DOHH2 (cell line): ENCODE data around the gene LRGUK.

ENCODE experiments used
- H3F3A ChIP-seq: fragments of 200-600 bp; sonication (generic), shearing (Covaris generic); 2 replicates; pipeline ENCODE4 v1.6.0; 2016; ENCODE audit warnings: antibody characterized with exemption, mild to moderate bottlenecking; ENCODE audit not compliant: control insufficient read depth, insufficient read depth
- H3K27ac ChIP-seq: fragments of 200-600 bp; sonication (generic); 2 replicates; pipeline ENCODE4 v1.5.1; 2014; ENCODE audit warnings: low read depth, mild to moderate bottlenecking, low read length, moderate library complexity
- H3K27me3 ChIP-seq: fragments of 200-600 bp; sonication (generic); 2 replicates; pipeline ENCODE4 v1.6.1; 2014; ENCODE audit warnings: mild to moderate bottlenecking, low read length, mixed read lengths; ENCODE audit not compliant: control insufficient read depth
- H3K36me3 ChIP-seq: fragments of 200-600 bp; sonication (generic); 2 replicates; pipeline ENCODE4 v1.6.1; 2014; ENCODE audit warnings: mild to moderate bottlenecking, low read length, moderate library complexity, mixed read lengths; ENCODE audit not compliant: control insufficient read depth
- H3K4me1 ChIP-seq: fragments of 200-600 bp; sonication (generic); 2 replicates; pipeline ENCODE4 v1.6.1; 2014; ENCODE audit warnings: mild to moderate bottlenecking, low read length, mixed read lengths; ENCODE audit not compliant: control insufficient read depth
- H3K4me2 ChIP-seq: fragments of 200-600 bp; sonication (generic); 2 replicates; pipeline ENCODE4 v1.6.0; 2014; ENCODE audit warnings: mild to moderate bottlenecking, low read length, moderate library complexity
- H3K4me3 ChIP-seq: fragments of 200-600 bp; sonication (generic); 2 replicates; pipeline ENCODE4 v1.5.1; 2014; ENCODE audit warnings: mild to moderate bottlenecking, low read length, mixed read lengths
- H3K79me2 ChIP-seq: fragments of 200-600 bp; sonication (generic); 2 replicates; pipeline ENCODE4 v1.6.1; 2014; ENCODE audit warnings: mild to moderate bottlenecking, low read length, mixed read lengths; ENCODE audit not compliant: control insufficient read depth
- H3K9me2 ChIP-seq: fragments of 200-600 bp; sonication (generic); replicated peaks from 2 replicates; pipeline ENCODE4 v1.6.1; 2014; ENCODE audit warnings: mild to moderate bottlenecking, low read length, mixed read lengths; ENCODE audit not compliant: control insufficient read depth
- H3K9me3 ChIP-seq: fragments of 200-600 bp; sonication (generic); 2 replicates; pipeline ENCODE4 v1.6.1; 2014; ENCODE audit warnings: antibody characterized with exemption, low read length, mixed read lengths; ENCODE audit not compliant: control insufficient read depth, insufficient read depth
- H4K20me1 ChIP-seq: fragments of 200-600 bp; sonication (generic); 2 replicates; pipeline ENCODE4 v1.6.0; 2014; ENCODE audit warnings: low read depth, mild to moderate bottlenecking, antibody characterized with exemption, low read length, moderate library complexity; ENCODE audit not compliant: control insufficient read depth, insufficient read depth
- EZH2phosphoT487 ChIP-seq: fragments of 200-600 bp; sonication (generic); IDR thresholded peaks from 2 replicates; pipeline ENCODE4 v1.6.1; 2017; ENCODE audit warnings: borderline replicate concordance, mild to moderate bottlenecking, antibody characterized with exemption, low read length, moderate library complexity, mixed read lengths
- TF ChIP-seq, protein P1 (sequence below): fragments of 200-600 bp; sonication (generic); IDR thresholded peaks from one replicate; pipeline ENCODE4 v1.5.1; 2014; ENCODE audit warnings: antibody characterized with exemption, mild to moderate bottlenecking, low read depth, low read length; ENCODE audit not compliant: poor library complexity, severe bottlenecking

LRGUK gene

DNA sequence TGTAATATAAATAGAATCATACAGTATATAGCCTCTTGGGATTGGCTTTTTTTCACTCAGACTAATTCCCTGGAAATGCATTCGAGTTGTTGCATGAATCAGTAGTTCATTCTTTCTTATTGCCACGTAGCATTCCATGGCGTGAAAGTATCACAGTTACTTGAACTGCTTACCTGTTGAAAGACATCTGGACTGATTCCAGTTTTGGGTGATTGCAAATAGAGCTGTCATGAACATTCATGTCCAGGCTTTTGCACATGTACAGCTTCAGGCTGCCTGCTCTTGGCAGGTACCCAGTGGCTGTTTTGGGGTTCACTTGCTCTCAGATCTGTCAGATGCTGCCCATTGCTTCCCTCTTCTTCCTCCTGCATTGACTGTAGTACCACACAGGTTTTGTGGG is 54.9 kb downstream of the LRGUK start:
- Histone ChIP-seq H4K20me1 (no peaks in the 10 kb centered on the region), H3K4me3 (no peak overlapping the region), H3K4me2 (no peak overlapping the region), H3K79me2 (no peaks in the 10 kb centered on the region), H3K9me3 (no peaks in the 10 kb centered on the region), H3K27me3 (peaks cover 4% of the 10 kb centered on the region; the same call in 1 of the 2 replicates), H3K9me2 (no peaks in the 10 kb centered on the region), H3K36me3 (no peaks in the 10 kb centered on the region), H3K27ac (no peak overlapping the region), H3F3A (no peaks in the 10 kb centered on the region), H3K4me1 (no peaks in the 10 kb centered on the region)
- no peak for TF ChIP-seq EZH2phosphoT487
- TF ChIP-seq, protein P1, sequence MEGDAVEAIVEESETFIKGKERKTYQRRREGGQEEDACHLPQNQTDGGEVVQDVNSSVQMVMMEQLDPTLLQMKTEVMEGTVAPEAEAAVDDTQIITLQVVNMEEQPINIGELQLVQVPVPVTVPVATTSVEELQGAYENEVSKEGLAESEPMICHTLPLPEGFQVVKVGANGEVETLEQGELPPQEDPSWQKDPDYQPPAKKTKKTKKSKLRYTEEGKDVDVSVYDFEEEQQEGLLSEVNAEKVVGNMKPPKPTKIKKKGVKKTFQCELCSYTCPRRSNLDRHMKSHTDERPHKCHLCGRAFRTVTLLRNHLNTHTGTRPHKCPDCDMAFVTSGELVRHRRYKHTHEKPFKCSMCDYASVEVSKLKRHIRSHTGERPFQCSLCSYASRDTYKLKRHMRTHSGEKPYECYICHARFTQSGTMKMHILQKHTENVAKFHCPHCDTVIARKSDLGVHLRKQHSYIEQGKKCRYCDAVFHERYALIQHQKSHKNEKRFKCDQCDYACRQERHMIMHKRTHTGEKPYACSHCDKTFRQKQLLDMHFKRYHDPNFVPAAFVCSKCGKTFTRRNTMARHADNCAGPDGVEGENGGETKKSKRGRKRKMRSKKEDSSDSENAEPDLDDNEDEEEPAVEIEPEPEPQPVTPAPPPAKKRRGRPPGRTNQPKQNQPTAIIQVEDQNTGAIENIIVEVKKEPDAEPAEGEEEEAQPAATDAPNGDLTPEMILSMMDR: no peak

DNA sequence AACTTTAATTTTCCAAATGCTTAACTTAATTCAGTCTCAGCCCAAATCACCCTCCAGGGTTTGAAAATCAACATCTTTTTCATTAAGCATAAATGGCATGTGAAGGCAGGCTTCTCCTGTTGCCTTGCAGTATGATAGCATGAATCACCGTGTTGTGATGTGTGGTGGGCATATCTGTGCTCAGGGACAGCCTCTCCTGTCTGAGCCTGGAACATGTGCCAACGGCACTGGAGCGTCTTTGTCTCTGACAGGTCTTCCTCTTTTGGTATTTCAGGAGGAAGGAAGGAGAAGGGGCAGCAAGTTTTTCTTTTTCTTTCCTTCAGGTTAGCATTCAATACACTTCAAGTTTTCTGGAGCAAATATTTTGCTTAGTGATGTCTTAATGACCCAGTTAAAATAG is 57.6 kb downstream of the LRGUK start:
- no peaks in the 10 kb centered on the region for H3K9me2 ChIP-seq
- H3K36me3 ChIP-seq: no peaks in the 10 kb centered on the region
- H3K4me2 ChIP-seq: no peak overlapping the region
- no peaks in the 10 kb centered on the region for H4K20me1 ChIP-seq
- no peak overlapping the region for H3K27ac ChIP-seq
- H3K79me2 ChIP-seq: no peaks in the 10 kb centered on the region
- H3K27me3 ChIP-seq: peaks cover 7% of the 10 kb centered on the region; the same call in 1 of the 2 replicates
- H3K4me3 ChIP-seq: no peak overlapping the region
- TF ChIP-seq, protein P1: no peak
- TF ChIP-seq EZH2phosphoT487: no peak
- H3F3A ChIP-seq: no peaks in the 10 kb centered on the region
- no peaks in the 10 kb centered on the region for H3K4me1 ChIP-seq
- H3K9me3 ChIP-seq: no peaks in the 10 kb centered on the region

DNA sequence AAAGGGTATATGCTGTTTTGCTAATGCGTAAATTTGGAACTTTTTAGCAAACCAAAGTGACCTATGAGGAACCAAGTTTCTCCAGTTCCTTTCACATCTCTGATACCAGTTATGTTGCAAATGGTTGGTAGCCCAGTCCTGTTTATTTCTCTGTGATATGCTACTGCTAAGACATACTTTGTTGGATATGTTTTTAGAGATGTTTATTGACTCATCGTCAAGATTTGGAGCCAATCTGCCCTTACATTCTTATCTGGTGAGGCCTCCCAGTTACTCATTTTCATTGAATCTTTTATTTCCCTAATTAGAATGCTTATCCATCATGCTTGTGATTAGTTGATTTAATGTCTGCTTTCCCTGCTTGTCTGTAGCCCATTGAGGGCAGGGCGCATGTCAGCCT is 58.9 kb downstream of the LRGUK start:
- TF ChIP-seq EZH2phosphoT487: no peak
- TF ChIP-seq, protein P1: no peak
- no peak overlapping the region for H3K4me2 ChIP-seq
- H3K36me3 ChIP-seq: no peaks in the 10 kb centered on the region
- no peaks in the 10 kb centered on the region for H3K9me3 ChIP-seq
- no peak overlapping the region for H3K27ac ChIP-seq
- H4K20me1 ChIP-seq: no peaks in the 10 kb centered on the region
- peaks cover 7% of the 10 kb centered on the region; the same call in 1 of the 2 replicates for H3K27me3 ChIP-seq
- no peaks in the 10 kb centered on the region for H3K9me2 ChIP-seq
- no peak overlapping the region for H3K4me3 ChIP-seq
- H3K79me2 ChIP-seq: no peaks in the 10 kb centered on the region
- H3K4me1 ChIP-seq: no peaks in the 10 kb centered on the region
- H3F3A ChIP-seq: no peaks in the 10 kb centered on the region

DNA sequence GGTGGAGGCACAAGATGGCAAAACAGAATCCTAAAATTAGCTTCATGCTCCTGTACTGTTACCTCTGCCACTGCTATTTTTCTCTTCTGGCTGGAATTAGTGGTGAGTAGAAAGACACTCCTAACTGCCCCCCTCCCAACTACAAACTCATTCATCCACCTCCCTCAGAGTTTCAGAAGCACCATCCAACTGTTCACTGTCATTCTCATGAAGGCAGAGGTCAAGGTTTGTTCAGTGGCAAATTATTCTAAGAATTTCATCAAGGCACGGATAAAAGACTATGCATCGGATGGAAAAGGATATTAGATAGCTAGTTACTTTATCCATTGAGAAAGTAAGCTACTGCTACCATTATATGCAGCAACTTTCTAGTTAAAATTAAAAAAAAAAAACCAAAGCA is 59.7 kb downstream of the LRGUK start:
- Histone ChIP-seq H3K27me3 (peaks cover 7% of the 10 kb centered on the region; the same call in 1 of the 2 replicates), H3K4me1 (no peaks in the 10 kb centered on the region), H3K36me3 (no peaks in the 10 kb centered on the region), H3K9me2 (no peaks in the 10 kb centered on the region), H3K4me2 (no peak overlapping the region), H3K79me2 (no peaks in the 10 kb centered on the region), H3K4me3 (no peak overlapping the region), H3F3A (no peaks in the 10 kb centered on the region), H4K20me1 (no peaks in the 10 kb centered on the region), H3K27ac (no peak overlapping the region), H3K9me3 (no peaks in the 10 kb centered on the region)
- no peak for TF ChIP-seq EZH2phosphoT487
- TF ChIP-seq, protein P1: no peak
